Naive thymus-derived CD4-positive, alpha-beta T cell (primary cell): ENCODE results near the gene ANKRD24. TPM values are rescaled to one million over a fixed set of nuclear protein-coding genes. Genes with fewer than 3 reads are reported as not detected.

Experiments
- ATAC-seq: fragments of 150-1000 bp; cut with Tn5 transposase; 2 replicates; pipeline ENCODE4 v1.10.0; 2021; ENCODE audit warnings: mild to moderate bottlenecking, moderate library complexity
- CTCF ChIA-PET: fragments of 350-600 bp; sonication (Branson Sonifier 250); formaldehyde crosslinking; loops from one replicate; lab custom pipeline; 2021; ENCODE audit warnings: antibody characterized with exemption; lab: Charles Lee
- POLR2A ChIA-PET: fragments of 350-600 bp; sonication (Branson Sonifier 250); formaldehyde crosslinking; loops from one replicate; lab custom pipeline; 2021; ENCODE audit warnings: antibody characterized with exemption, inconsistent platforms; lab: Charles Lee
- DNase-seq, 9 donors: peaks; one replicate each; pipeline versions ENCODE4 v3.0.0 to v3.0.0-alpha.2; 2020 to 2022; ENCODE audit warnings: mixed read lengths in 1 of 9
- H3K27ac ChIP-seq: one replicate; pipeline ENCODE4 v1.7.0; 2013; ENCODE audit warnings: mild to moderate bottlenecking, low read depth, low read length, moderate library complexity
- H3K27me3 ChIP-seq, 2 donors: one replicate each; pipeline ENCODE4 v1.7.0; 2013; ENCODE audit warnings: low read length in 2 of 2, mild to moderate bottlenecking in 2 of 2, moderate library complexity in 2 of 2; ENCODE audit not compliant: control insufficient read depth in 2 of 2, insufficient read depth in 2 of 2
- H3K36me3 ChIP-seq, 3 experiments: 1 replicate in 2 of 3; 2 replicates in 1 of 3; pipeline ENCODE4 v1.7.0; 2013; ENCODE audit warnings: low read length in 3 of 3, mild to moderate bottlenecking in 3 of 3, moderate library complexity in 1 of 3; ENCODE audit not compliant: insufficient read depth in 3 of 3, control insufficient read depth in 2 of 3
- H3K4me1 ChIP-seq, 2 donors: one replicate each; pipeline ENCODE4 v1.7.0; 2013; ENCODE audit warnings: low read length in 2 of 2, mild to moderate bottlenecking in 2 of 2, moderate library complexity in 1 of 2; ENCODE audit not compliant: control insufficient read depth in 2 of 2, insufficient read depth in 2 of 2
- H3K4me3 ChIP-seq: 2 replicates; pipeline ENCODE4 v1.7.0; 2013; ENCODE audit warnings: mild to moderate bottlenecking, low read length
- H3K9me3 ChIP-seq, 3 experiments: 1 replicate in 2 of 3; 2 replicates in 1 of 3; pipeline ENCODE4 v1.7.0; 2013; ENCODE audit warnings: low read length in 3 of 3; ENCODE audit not compliant: control insufficient read depth in 2 of 3
- H3K27ac Mint-ChIP-seq, 9 donors: one replicate each; pipeline ENCODE4 v1.8.0; 2020 to 2022; ENCODE audit warnings: mixed read lengths in 9 of 9, mild to moderate bottlenecking in 8 of 9, moderate library complexity in 5 of 9, inconsistent platforms in 2 of 9
- H3K27me3 Mint-ChIP-seq, 5 donors: one replicate each; pipeline ENCODE4 v1.8.0; 2021 to 2022; ENCODE audit warnings: mixed read lengths in 5 of 5, mild to moderate bottlenecking in 1 of 5
- H3K36me3 Mint-ChIP-seq, 5 donors: one replicate each; pipeline ENCODE4 v1.8.0; 2020 to 2022; ENCODE audit warnings: mixed read lengths in 5 of 5, mild to moderate bottlenecking in 3 of 5, inconsistent platforms in 1 of 5
- H3K4me1 Mint-ChIP-seq, 7 donors: one replicate each; pipeline ENCODE4 v1.8.0; 2020 to 2022; ENCODE audit warnings: mixed read lengths in 7 of 7, mild to moderate bottlenecking in 3 of 7, inconsistent platforms in 1 of 7
- H3K4me3 Mint-ChIP-seq, 10 donors: one replicate each; pipeline ENCODE4 v1.8.0; 2020 to 2022; ENCODE audit warnings: mild to moderate bottlenecking in 10 of 10, mixed read lengths in 10 of 10, moderate library complexity in 6 of 10, inconsistent platforms in 2 of 10
- H3K9me3 Mint-ChIP-seq, 11 donors: one replicate each; pipeline ENCODE4 v1.8.0; 2020 to 2022; ENCODE audit warnings: mixed read lengths in 11 of 11, mild to moderate bottlenecking in 4 of 11, inconsistent platforms in 1 of 11, moderate library complexity in 1 of 11
- intact Hi-C, 2 donors: fragments of 100-400 bp; cut with micrococcal nuclease; formaldehyde crosslinking; loops; one replicate each; pipeline ENCODE4 v1.15.1; 2023
- polyA plus RNA-seq, 2 donors: library from polyadenylated mRNA; unstranded; fragments of 300-500 nt; fragmentation: Illumina TruSeq; gene quantifications; one replicate each; pipeline ENCODE4 v1.2.3, GENCODE V29; 2021
- total RNA-seq, 6 experiments: library from RNA in 5 of 6; stranded (reverse) in 5 of 6; gene quantifications; 1 replicate in 5 of 6; 2 replicates in 1 of 6; pipeline ENCODE4 v1.2.3 and lab custom pipeline; 2021 to 2026

Gene ANKRD24
- total and polyA plus RNA-seq, 7 experiments from 2014 or later: 0.17 to 2.8 (median 1.9) TPM; not detected in 1

DNA sequence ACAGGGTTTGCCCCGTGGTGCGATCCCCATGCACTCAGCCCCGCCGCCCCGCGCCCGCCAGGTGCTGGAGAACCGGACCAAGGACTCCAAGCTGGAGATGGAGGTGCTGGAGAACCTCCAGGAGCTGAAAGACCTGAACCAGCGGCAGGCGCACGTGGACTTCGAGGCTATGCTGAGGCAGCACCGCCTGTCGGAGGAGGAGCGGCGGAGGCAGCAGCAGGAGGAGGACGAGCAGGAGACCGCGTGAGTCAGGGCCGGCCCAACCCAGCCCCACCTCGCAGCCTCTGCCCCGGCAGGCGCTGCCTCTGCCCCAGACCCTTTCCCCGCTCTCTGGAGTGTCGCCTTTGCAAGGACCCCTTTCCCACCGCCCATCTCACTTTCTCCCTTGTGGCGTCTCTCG lies 75.7 kb downstream of the ANKRD24 start:
- DNase-seq (no peak), ATAC-seq (peak; percentile 9)
- peaks cover 0 to 6% (median 2%) of the 10 kb centered on the region in 7 donors for H3K4me1 Mint-ChIP-seq
- H3K4me3 Mint-ChIP-seq: no peak overlapping the region
- intact Hi-C loops: no loop called here
- POLR2A ChIA-PET: no interaction called here
- peaks cover 13 to 37% (median 25%) of the 10 kb centered on the region in 5 donors for H3K36me3 Mint-ChIP-seq
- H3K9me3 Mint-ChIP-seq: peaks cover 0 to 6% (median 0%) of the 10 kb centered on the region in 11 donors
- H3K27ac Mint-ChIP-seq: no peak overlapping the region
- Histone ChIP-seq H3K9me3 (peaks cover 0 to 5% (median 0%) of the 10 kb centered on the region in 3 experiments), H3K4me3 (no peak overlapping the region), H3K27ac (no peak overlapping the region), H3K27me3 (no peaks in the 10 kb centered on the region), H3K36me3 (peaks cover 18 to 93% (median 20%) of the 10 kb centered on the region in 3 experiments), H3K4me1 (no peaks in the 10 kb centered on the region)
- CTCF ChIA-PET: no interaction called here
- H3K27me3 Mint-ChIP-seq: no peaks in the 10 kb centered on the region

DNA sequence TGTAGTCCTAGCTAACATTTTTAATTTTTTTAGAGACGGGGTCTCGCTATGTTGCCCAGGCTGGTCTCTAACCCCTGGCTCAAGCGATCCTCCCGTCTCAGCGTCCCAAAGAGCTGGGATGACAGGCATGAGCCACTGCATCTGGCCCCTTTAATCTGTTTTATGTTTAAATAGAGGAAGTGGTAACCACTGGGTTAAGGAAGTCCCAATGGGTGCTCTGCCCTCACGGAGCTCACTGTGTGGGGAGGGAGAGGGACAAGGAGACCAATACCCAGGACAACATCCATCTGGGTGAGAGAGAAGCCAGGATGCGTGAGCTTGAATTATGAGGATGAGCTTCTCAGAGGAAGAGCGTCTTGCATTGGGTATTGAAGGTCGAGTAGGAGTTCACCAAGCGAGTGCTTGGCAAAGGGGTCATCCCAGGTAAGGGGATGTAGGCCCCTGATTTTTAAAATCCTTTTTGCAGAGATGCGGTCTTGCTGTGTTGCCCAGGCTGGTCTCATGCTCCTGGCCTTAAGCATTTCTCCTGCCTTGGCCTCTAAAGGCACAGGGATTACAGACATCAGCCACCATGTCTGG lies 78.2 kb downstream of the ANKRD24 start:
- ChIA-PET POLR2A (no interaction called here), CTCF (interaction anchor here (1.0 kb wide), 1 partner anchor 12 kb away, joined by 3 read pairs; no protein-coding TSS in a partner anchor)
- H3K27ac Mint-ChIP-seq: peak overlapping the region in 2 of 9 donors; percentile 38 to 41
- peaks cover 9 to 14% (median 11%) of the 10 kb centered on the region in 7 donors for H3K4me1 Mint-ChIP-seq
- ATAC-seq: no peak
- H3K36me3 Mint-ChIP-seq: peaks cover 4 to 27% (median 14%) of the 10 kb centered on the region in 5 donors
- Histone ChIP-seq H3K36me3 (peaks cover 5 to 84% (median 9%) of the 10 kb centered on the region in 3 experiments), H3K27ac (no peak overlapping the region), H3K4me1 (no peaks in the 10 kb centered on the region), H3K27me3 (no peaks in the 10 kb centered on the region), H3K4me3 (no peak overlapping the region), H3K9me3 (peaks cover 0 to 5% (median 0%) of the 10 kb centered on the region in 3 experiments)
- H3K27me3 Mint-ChIP-seq: no peaks in the 10 kb centered on the region
- intact Hi-C loops: no loop called here
- no peak overlapping the region for H3K4me3 Mint-ChIP-seq
- no peaks in the 10 kb centered on the region for H3K9me3 Mint-ChIP-seq
- no peak for DNase-seq

DNA sequence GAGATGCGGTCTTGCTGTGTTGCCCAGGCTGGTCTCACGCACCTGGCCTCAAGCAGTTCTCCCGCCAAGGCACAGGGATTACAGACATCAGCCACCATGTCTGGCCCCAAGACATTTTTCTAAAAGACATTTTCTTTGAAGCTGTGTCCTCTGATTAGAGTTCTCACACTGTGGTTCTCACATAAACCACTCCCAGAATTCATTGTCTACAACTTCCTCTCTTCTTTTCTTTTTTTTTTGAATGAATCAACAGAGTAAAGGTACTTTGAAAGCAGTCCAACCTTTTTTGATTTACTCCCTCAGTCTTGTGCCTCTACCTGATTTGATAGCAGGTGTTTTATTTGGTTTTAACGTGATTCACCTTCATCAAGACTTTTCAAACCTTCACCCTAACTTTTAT lies 82.3 kb downstream of the ANKRD24 start:
- no peak overlapping the region for H3K4me3 ChIP-seq
- peaks cover 20 to 29% (median 24%) of the 10 kb centered on the region in 7 donors for H3K4me1 Mint-ChIP-seq
- H3K9me3 ChIP-seq: no peaks in the 10 kb centered on the region
- H3K9me3 Mint-ChIP-seq: no peaks in the 10 kb centered on the region
- DNase-seq: peak in 6 of 9 donors; percentile 22 to 51 (median 34)
- peaks cover 7 to 82% (median 14%) of the 10 kb centered on the region in 3 experiments for H3K36me3 ChIP-seq
- ATAC-seq: peak; percentile 61
- H3K27ac ChIP-seq: no peak overlapping the region
- peaks cover 5 to 27% (median 17%) of the 10 kb centered on the region in 5 donors for H3K36me3 Mint-ChIP-seq
- peaks cover 0 to 6% of the 10 kb centered on the region in 2 donors for H3K4me1 ChIP-seq
- H3K27me3 ChIP-seq: no peaks in the 10 kb centered on the region
- H3K27me3 Mint-ChIP-seq: no peaks in the 10 kb centered on the region
- peak overlapping the region; percentile 40 to 79 (median 66) for H3K27ac Mint-ChIP-seq
- ChIA-PET POLR2A (interaction anchor here (2.1 kb wide), 1 partner anchor 18 kb away, joined by 6 read pairs; the partner anchor contains the start of gene YJU2), CTCF (no interaction called here)
- peak overlapping the region in 9 of 10 donors; percentile 18 to 61 (median 35) for H3K4me3 Mint-ChIP-seq
- intact Hi-C loops: loop anchor here (5.0 kb wide), 1 partner anchor 37 kb away; the partner anchor contains the start of genes FSD1 (in 2 of the 2) and TMIGD2 (in 2 of the 2)

DNA sequence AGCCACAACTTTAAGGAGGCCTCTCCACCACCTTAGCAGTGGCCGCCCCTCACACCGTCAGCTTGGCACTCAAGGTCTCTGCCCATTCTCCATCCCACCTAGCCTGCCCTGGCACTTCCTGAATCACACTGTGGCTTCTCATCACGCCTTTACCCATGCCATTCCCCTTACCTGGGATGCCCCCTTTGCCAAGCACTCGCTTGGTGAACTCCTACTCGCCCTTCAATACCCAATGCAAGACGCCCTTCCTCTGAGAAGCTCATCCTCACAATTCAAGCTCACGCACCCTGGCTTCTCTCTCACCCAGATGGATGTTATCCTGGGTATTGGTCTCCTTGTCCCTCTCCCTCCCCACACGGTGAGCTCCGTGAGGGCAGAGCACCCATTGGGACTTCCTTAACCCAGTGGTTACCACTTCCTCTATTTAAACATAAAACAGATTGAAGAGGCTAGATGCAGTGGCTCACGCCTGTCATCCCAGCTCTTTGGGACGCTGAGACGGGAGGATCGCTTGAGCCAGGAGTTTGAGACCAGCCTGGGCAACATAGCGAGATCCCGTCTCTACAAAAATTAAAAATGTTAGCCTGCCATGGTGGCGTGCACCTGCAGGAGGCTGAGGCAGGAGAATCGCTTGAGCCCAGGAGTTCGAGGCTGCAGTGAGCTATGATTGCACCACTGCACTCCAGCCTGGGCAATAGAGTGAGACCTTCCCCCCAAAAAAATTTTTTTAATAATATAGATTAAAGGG lies 83.9 kb downstream of the ANKRD24 start:
- ChIA-PET POLR2A (interaction anchor here (1.2 to 1.7 kb wide), 4 partner anchors 36 to 136 kb away, joined by 3 to 5 read pairs (median 4); partner anchors contain the start of genes CHAF1A, SH3GL1 and TMIGD2), CTCF (interaction anchor here (0.6 to 6.0 kb wide), 24 partner anchors 9 to 961 kb away, joined by 3 to 51 read pairs (median 4); partner anchors contain the start of genes MPND, TMIGD2 and YJU2)
- peaks cover 7 to 77% (median 14%) of the 10 kb centered on the region in 3 experiments for H3K36me3 ChIP-seq
- no peak overlapping the region for H3K27ac ChIP-seq
- peaks cover 0 to 6% of the 10 kb centered on the region in 2 donors for H3K4me1 ChIP-seq
- peaks cover 18 to 29% (median 23%) of the 10 kb centered on the region in 7 donors for H3K4me1 Mint-ChIP-seq
- intact Hi-C loops: loop anchor here (2.0 to 5.0 kb wide), 2 partner anchors 36 to 76 kb away; partner anchors contain the start of genes FSD1 (in 2 of the 2), TMIGD2 (in 2 of the 2) and MPND (in 1 of the 2)
- H3K27me3 ChIP-seq: no peaks in the 10 kb centered on the region
- ATAC-seq (no peak), DNase-seq (no peak)
- H3K27ac Mint-ChIP-seq: peak overlapping the region in 5 of 9 donors; percentile 14 to 73 (median 48)
- H3K36me3 Mint-ChIP-seq: peaks cover 4 to 23% (median 13%) of the 10 kb centered on the region in 5 donors
- no peak overlapping the region for H3K4me3 ChIP-seq
- H3K9me3 ChIP-seq: no peaks in the 10 kb centered on the region
- H3K4me3 Mint-ChIP-seq: peak overlapping the region in 1 of 10 donors; percentile 35
- H3K27me3 Mint-ChIP-seq: no peaks in the 10 kb centered on the region
- H3K9me3 Mint-ChIP-seq: no peaks in the 10 kb centered on the region

DNA sequence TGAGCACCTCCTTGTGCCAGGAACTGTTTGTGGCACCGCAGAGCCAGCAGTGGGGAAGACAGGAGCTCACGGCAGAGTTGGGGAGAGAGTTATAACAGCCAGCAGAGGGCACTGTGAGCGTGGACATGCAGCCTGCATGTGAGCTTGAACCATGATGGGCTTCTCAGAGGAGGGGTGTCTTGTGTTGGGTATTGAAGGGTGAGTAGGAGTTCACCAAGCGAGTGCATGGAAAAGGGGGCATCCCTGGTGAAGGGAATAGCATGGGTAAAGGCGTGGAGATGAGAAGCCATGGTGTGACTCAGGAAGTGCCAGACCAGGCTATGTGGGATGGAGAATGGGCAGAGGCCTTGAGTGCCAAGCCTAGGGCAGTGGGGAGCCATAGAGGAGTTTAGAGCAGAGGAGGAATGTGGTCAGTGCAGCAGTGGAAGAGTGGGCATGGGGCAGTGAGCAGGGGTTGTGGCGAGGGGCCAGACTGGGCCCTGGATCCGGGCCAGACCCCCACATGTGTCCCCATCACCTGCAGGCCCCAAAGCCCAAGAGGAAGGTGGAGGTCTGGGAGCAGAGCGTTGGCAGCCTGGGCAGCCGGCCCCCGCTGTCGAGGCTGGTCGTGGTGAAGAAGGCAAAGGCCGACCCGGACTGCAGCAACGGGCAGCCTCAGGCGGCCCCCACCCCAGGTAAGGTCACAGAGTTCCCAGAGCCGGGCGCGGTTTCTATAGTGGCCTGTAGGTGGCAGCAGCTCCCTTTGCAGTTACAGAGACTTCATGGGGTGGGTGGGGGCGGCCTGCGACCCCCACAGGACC lies 84.8 kb downstream of the ANKRD24 start:
- peak; percentile 76 for ATAC-seq
- H3K4me1 Mint-ChIP-seq: peaks cover 18 to 29% (median 23%) of the 10 kb centered on the region in 7 donors
- no peaks in the 10 kb centered on the region for H3K27me3 Mint-ChIP-seq
- peaks cover 4 to 30% (median 13%) of the 10 kb centered on the region in 5 donors for H3K36me3 Mint-ChIP-seq
- ChIA-PET CTCF (interaction anchor here (0.6 to 6.0 kb wide), 22 partner anchors 10 to 204 kb away, joined by 3 to 51 read pairs (median 4); partner anchors contain the start of genes MPND, TMIGD2 and YJU2), POLR2A (interaction anchor here (1.3 to 1.7 kb wide), 3 partner anchors 35 to 133 kb away, joined by 3 to 4 read pairs (median 3); partner anchors contain the start of genes SH3GL1 and TMIGD2)
- peak; percentile 33 to 68 (median 48) for DNase-seq
- H3K27ac Mint-ChIP-seq: peak overlapping the region in 6 of 9 donors; percentile 0 to 90 (median 60)
- Histone ChIP-seq H3K27ac (no peak overlapping the region), H3K27me3 (no peaks in the 10 kb centered on the region), H3K4me1 (peaks cover 0 to 6% of the 10 kb centered on the region in 2 donors), H3K4me3 (no peak overlapping the region), H3K9me3 (no peaks in the 10 kb centered on the region), H3K36me3 (peaks cover 7 to 77% (median 14%) of the 10 kb centered on the region in 3 experiments)
- peak overlapping the region in 1 of 10 donors; percentile 19 for H3K4me3 Mint-ChIP-seq
- H3K9me3 Mint-ChIP-seq: no peaks in the 10 kb centered on the region
- intact Hi-C loops: loop anchor here (1.0 to 5.0 kb wide), 8 partner anchors 35 to 258 kb away; partner anchors contain the start of genes FSD1 (in 2 of the 2), MPND (in 2 of the 2), SH3GL1 (in 2 of the 2) and TMIGD2 (in 2 of the 2)
